ENCODE results near the gene SERPINE3.

DNA sequence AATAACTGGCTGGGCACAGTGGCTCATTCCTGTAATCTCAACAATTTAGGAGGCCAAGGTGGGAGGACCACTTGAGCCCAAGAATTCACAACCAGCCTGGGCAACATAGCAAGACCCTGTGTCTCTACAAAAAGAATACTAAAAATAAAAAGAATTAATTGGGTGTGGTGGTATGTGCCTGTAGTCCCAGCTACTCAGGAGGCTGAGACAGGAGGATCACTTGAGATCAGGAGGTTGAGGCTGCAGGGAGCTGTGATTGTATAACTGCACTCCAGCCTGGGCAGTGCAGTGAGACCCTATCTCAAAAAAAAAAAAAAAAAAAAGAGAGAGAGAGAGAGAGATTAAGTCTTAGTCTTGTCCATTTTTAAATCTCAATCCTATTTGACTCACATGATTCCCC is 35.6 kb upstream of the SERPINE3 start:
- TF ChIP-seq POLR2A (IDR thresholded peaks at IDR 0.05; ENCODE audit: low read length) (no peak), GATA1 (IDR thresholded peaks at IDR 0.05; ENCODE audit: low read depth, low read length) (no peak)
